CD4-positive, alpha-beta T cell (primary cell): ENCODE measurements around the gene TSPAN2. TPM values are rescaled to one million over a fixed set of nuclear protein-coding genes. Genes with fewer than 3 reads are reported as not detected.

Experiments
- ATAC-seq: fragments of 200-7000 bp; cut with Tn5 transposase; one replicate; pipeline ENCODE4 v1.10.0; 2022; ENCODE audit warnings: mild to moderate bottlenecking; ENCODE audit not compliant: poor library complexity
- CTCF ChIA-PET: fragments of 350-600 bp; sonication (Branson Sonifier 250); formaldehyde crosslinking; loops from one replicate; lab custom pipeline; 2021; ENCODE audit warnings: antibody characterized with exemption, inconsistent platforms; lab: Charles Lee
- POLR2A ChIA-PET: fragments of 350-600 bp; sonication (Branson Sonifier 250); formaldehyde crosslinking; loops from one replicate; lab custom pipeline; 2021; ENCODE audit warnings: antibody characterized with exemption, inconsistent platforms; lab: Charles Lee
- DNase-seq, 14 experiments: peaks; one replicate each; pipeline ENCODE4 v3.0.0-alpha.2; 2013 to 2020; ENCODE audit warnings: mixed read lengths in 2 of 14
- H3K27ac ChIP-seq, 2 donors: one replicate each; pipeline versions ENCODE4 v1.5.1 to v1.7.0; 2013; ENCODE audit warnings: low read length in 2 of 2, low read depth in 1 of 2, mild to moderate bottlenecking in 1 of 2
- H3K27me3 ChIP-seq, 2 experiments: 1 replicate in 1 of 2; 2 replicates in 1 of 2; pipeline versions ENCODE4 v1.6.1 to v1.7.0; 2013; ENCODE audit warnings: low read length in 2 of 2, control low read depth in 1 of 2, mild to moderate bottlenecking in 1 of 2, moderate library complexity in 1 of 2; ENCODE audit not compliant: insufficient read depth in 2 of 2, control insufficient read depth in 1 of 2
- H3K36me3 ChIP-seq: one replicate; pipeline ENCODE4 v1.6.1; 2013; ENCODE audit warnings: low read length, control low read depth; ENCODE audit not compliant: insufficient read depth
- H3K4me1 ChIP-seq: one replicate; pipeline ENCODE4 v1.6.1; 2013; ENCODE audit warnings: low read length, control low read depth; ENCODE audit not compliant: insufficient read depth
- H3K4me3 ChIP-seq: one replicate; pipeline ENCODE4 v1.5.1; 2013; ENCODE audit warnings: mild to moderate bottlenecking, low read length, moderate library complexity
- H3K9me3 ChIP-seq, 2 experiments: 1 replicate in 1 of 2; 2 replicates in 1 of 2; pipeline versions ENCODE4 v1.6.1 to v1.7.0; 2013; ENCODE audit warnings: low read length in 2 of 2, mild to moderate bottlenecking in 2 of 2, control low read depth in 1 of 2, moderate library complexity in 1 of 2; ENCODE audit not compliant: control insufficient read depth in 1 of 2, insufficient read depth in 1 of 2
- H3K27ac Mint-ChIP-seq: one replicate; pipeline ENCODE4 v1.8.0; 2020; ENCODE audit warnings: mixed read lengths
- H3K27me3 Mint-ChIP-seq: one replicate; pipeline ENCODE4 v1.8.0; 2021; ENCODE audit warnings: mixed read lengths
- H3K36me3 Mint-ChIP-seq: one replicate; pipeline ENCODE4 v1.8.0; 2021; ENCODE audit warnings: low read depth, mixed read lengths
- H3K4me1 Mint-ChIP-seq: one replicate; pipeline ENCODE4 v1.8.0; 2021; ENCODE audit warnings: low read depth, mixed read lengths
- H3K4me3 Mint-ChIP-seq: one replicate; pipeline ENCODE4 v1.8.0; 2020; ENCODE audit warnings: mild to moderate bottlenecking, mixed read lengths
- H3K9me3 Mint-ChIP-seq: one replicate; pipeline ENCODE4 v1.8.0; 2020; ENCODE audit warnings: mixed read lengths
- intact Hi-C, 2 experiments: fragments of 100-400 bp; cut with DNase I in 1 of 2; cut with micrococcal nuclease in 1 of 2; formaldehyde crosslinking; loops; one replicate each; pipeline versions ENCODE4 v1.15.1 to v1.9.0; 2023 to 2025; cut with DNase I, micrococcal nuclease
- total RNA-seq, 174 experiments: library from RNA in 2 of 174; stranded (reverse) in 2 of 174; gene quantifications; one replicate each; pipeline ENCODE4 v1.2.3 and lab custom pipeline; 2021 to 2026
- TF ChIP-seq, protein P1 (sequence below): fragments of 200-600 bp; IDR thresholded peaks from one replicate; pipeline ENCODE4 v1.8.0; 2022; ENCODE audit warnings: antibody characterized with exemption, mild to moderate bottlenecking

Gene TSPAN2
- total RNA-seq, 2 experiments from 2014 or later, result 0.95 to 1.6 TPM

DNA sequence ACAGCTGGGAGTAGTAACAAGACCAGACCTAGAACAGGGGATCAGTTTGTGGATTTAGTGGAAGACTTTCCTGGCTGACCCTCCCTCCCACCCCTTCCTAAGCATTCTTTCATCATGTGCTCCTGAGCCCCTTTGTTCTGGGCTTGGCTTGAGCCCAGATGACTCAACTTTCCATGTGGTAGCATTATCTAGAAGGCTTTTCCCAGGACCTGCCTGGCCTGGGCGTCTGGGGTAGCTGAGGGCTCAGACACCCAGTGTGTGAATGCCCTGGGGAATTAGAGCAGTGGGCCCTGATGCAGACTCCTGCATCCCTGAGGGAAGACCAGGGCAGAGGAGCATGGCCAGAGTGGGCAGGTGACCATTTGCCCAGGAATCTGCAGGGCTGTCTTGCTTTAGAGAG lies 44.1 kb upstream of the TSPAN2 start:
- H3K36me3 ChIP-seq, result no peaks in the 10 kb centered on the region
- TF ChIP-seq, protein P1, sequence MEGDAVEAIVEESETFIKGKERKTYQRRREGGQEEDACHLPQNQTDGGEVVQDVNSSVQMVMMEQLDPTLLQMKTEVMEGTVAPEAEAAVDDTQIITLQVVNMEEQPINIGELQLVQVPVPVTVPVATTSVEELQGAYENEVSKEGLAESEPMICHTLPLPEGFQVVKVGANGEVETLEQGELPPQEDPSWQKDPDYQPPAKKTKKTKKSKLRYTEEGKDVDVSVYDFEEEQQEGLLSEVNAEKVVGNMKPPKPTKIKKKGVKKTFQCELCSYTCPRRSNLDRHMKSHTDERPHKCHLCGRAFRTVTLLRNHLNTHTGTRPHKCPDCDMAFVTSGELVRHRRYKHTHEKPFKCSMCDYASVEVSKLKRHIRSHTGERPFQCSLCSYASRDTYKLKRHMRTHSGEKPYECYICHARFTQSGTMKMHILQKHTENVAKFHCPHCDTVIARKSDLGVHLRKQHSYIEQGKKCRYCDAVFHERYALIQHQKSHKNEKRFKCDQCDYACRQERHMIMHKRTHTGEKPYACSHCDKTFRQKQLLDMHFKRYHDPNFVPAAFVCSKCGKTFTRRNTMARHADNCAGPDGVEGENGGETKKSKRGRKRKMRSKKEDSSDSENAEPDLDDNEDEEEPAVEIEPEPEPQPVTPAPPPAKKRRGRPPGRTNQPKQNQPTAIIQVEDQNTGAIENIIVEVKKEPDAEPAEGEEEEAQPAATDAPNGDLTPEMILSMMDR, result no peak
- H3K27me3 Mint-ChIP-seq, result peaks cover 10% of the 10 kb centered on the region
- H3K36me3 Mint-ChIP-seq, result no peaks in the 10 kb centered on the region
- no peaks in the 10 kb centered on the region for H3K9me3 ChIP-seq
- intact Hi-C loops, result no loop called here
- DNase-seq (no peak), ATAC-seq (no peak)
- H3K9me3 Mint-ChIP-seq, result no peaks in the 10 kb centered on the region
- H3K4me1 Mint-ChIP-seq, result no peaks in the 10 kb centered on the region
- no peak overlapping the region for H3K27ac ChIP-seq
- ChIA-PET CTCF (no interaction called here), POLR2A (no interaction called here)
- H3K4me1 ChIP-seq, result no peaks in the 10 kb centered on the region
- no peak overlapping the region for H3K27ac Mint-ChIP-seq
- no peak overlapping the region for H3K4me3 Mint-ChIP-seq
- peaks cover 0 to 1% of the 10 kb centered on the region in 2 experiments for H3K27me3 ChIP-seq
- no peak overlapping the region for H3K4me3 ChIP-seq

DNA sequence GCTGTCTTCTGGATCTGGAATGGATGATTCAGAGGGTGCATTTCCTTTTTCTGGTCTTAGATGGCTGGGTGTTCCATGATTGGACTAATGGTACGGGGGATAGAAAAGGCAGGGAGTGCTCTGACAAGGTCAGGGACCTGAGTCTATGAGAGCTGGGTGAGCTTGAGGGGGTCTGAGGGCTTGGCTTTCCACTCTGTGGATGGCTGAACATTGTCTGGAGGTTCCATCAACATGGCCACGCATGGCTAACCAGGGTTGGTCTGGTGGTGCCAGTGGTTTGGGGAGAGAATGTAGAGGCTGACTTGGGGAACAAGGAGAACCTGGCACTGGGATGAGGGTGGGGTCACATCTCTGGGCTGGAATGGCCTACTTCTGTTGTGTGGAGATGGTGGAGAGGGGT lies 41.5 kb upstream of the TSPAN2 start:
- intact Hi-C loops, result no loop called here
- H3K27me3 Mint-ChIP-seq, result peaks cover 2% of the 10 kb centered on the region

DNA sequence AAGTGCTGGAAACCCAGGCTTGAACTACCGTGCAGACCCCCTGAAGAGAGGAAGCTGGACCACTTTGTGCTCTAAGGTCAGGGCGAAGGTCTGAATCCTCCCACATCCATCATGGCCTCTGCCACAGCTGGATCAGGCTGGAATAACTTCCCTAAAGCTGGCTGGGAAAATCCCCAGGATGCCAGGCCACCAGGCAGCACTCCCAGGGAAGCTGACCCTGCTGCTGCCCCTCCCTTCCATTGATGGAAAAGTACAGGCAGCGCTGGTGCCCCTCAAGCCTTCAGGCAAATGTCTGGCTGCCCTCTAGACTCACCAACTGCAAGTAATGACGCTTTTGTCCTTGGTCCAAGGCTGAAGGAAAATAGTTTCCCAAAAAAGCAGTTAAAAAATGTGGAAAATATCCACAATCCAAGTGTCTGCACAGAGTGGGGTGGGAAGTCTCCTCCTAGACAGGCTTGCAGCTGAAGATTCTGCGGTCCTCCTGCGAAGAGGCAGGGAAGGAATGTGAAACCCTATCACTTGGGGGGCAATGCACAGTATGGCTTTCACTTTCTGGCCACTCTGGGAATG lies 39.9 kb upstream of the TSPAN2 start:
- TF ChIP-seq, protein P1, result no peak
- Mint-ChIP-seq H3K9me3 (peaks cover 3% of the 10 kb centered on the region), H3K27ac (no peak overlapping the region), H3K36me3 (no peaks in the 10 kb centered on the region), H3K4me3 (no peak overlapping the region), H3K27me3 (peaks cover 7% of the 10 kb centered on the region), H3K4me1 (no peaks in the 10 kb centered on the region)
- ATAC-seq, result no peak
- H3K9me3 ChIP-seq, result peaks cover 2 to 3% of the 10 kb centered on the region in 2 experiments
- intact Hi-C loops, result no loop called here
- H3K36me3 ChIP-seq, result no peaks in the 10 kb centered on the region
- H3K27ac ChIP-seq, result no peak overlapping the region
- CTCF ChIA-PET, result interaction anchor here (1.5 kb wide), 1 partner anchor 7 kb away, joined by 3 read pairs; no protein-coding TSS in a partner anchor
- no peaks in the 10 kb centered on the region for H3K4me1 ChIP-seq
- H3K4me3 ChIP-seq, result no peak overlapping the region
- POLR2A ChIA-PET, result no interaction called here
- H3K27me3 ChIP-seq, result no peaks in the 10 kb centered on the region
- DNase-seq, result no peak

More for the DNA sequence above, 41.5 kb upstream of the TSPAN2 start:
- Histone ChIP-seq H3K27ac (no peak overlapping the region), H3K4me1 (no peaks in the 10 kb centered on the region), H3K9me3 (no peaks in the 10 kb centered on the region), H3K36me3 (no peaks in the 10 kb centered on the region), H3K27me3 (no peaks in the 10 kb centered on the region), H3K4me3 (no peak overlapping the region)
- no peaks in the 10 kb centered on the region for H3K36me3 Mint-ChIP-seq
- no peak overlapping the region for H3K4me3 Mint-ChIP-seq
- no peaks in the 10 kb centered on the region for H3K4me1 Mint-ChIP-seq
- TF ChIP-seq, protein P1, result no peak
- ChIA-PET CTCF (no interaction called here), POLR2A (no interaction called here)
- no peak for DNase-seq
- H3K27ac Mint-ChIP-seq, result no peak overlapping the region
- no peaks in the 10 kb centered on the region for H3K9me3 Mint-ChIP-seq
- no peak for ATAC-seq
